HG02759 (cell line): ENCODE data around the gene PAK5.

Experiments
- ATAC-seq: cut with Tn5 transposase; IDR thresholded peaks from one replicate; pipeline ENCODE4 v1.9.1; 2021; ENCODE audit warnings: mild to moderate bottlenecking, moderate library complexity; ENCODE audit not compliant: unreplicated experiment

The PAK5 gene

GRCh38 chr20:9501473-9501872 lies 337.4 kb downstream of the PAK5 start:
- no peak for ATAC-seq

DNA sequence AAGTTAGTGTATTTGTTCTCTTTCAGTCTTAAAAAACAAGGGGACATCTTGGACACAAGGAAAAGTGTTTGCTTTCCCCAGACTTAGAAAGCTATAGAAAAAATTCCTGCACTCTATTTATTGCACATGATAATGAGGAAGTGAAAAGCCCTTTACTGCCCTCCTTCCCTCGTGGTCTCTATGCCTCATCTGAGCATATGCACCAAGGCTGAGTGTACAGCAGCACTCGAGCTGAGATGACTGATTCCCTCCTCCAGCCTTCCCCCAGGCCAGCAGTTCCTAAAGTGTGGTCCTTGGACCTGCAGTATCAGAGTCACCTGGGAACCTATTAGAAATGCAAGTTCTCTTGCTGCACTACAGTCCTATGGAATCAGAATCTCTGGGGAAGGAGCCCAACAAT lies 338.8 kb downstream of the PAK5 start:
- peak; percentile 72 for ATAC-seq

DNA sequence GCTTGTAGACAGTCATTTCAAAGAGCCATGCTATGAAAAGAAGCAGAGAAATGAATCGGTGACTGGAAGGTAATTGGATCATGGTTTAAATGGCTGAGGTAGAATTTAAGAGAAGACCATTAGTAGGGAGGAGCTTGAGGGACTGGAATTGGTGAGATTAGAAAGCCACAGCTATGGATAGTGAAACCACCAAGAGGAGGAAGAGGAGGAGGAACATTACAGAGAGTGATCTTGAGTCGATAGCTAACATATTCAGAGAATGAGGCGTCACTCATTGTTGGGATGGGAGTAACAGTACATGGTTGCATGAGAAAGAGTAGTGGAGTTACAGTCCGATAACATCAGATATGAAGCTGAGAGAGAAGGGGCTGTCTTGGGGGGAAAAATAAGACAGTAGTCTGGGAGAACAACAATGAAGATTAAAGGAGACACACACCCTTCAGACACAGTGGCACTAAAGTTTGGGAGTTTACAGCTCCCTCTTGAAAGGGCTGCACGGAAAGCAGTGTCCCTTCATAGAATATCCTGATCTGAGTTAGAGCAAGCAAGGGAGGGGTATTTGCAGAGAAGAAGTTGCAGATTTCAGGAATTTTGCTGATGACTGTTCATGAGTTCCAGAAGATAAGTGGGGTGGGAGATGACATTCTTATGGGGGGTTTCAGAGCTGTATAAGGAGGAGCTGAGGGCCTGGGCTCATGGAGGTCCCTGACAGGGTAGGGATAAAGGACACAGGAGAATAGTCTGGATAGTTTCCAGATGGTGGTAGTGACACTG lies 339.6 kb downstream of the PAK5 start:
- no peak for ATAC-seq

- no peak for ATAC-seq
Measured at GRCh38 chr20:9498322-9498721, 340.6 kb downstream of the PAK5 start.

DNA sequence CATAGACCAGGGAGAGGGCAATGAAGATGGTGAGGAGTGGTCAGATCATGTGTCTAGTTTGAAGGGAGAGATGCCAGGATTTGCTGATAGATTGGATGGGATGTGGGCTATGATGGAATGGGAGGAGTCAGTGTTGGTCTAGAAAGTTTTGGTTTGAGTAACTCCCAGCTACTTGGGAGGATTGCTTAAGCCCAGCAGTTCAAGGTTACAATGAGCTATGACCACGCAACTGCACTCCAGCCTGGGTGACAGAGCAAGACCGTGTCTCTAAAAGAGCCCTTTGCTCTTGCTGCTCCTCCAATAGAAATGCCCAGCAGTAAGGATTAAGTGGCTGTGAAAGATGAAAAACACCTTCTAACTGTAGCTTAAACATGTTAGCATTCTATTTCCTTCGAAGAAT lies 342.7 kb downstream of the PAK5 start:
- ATAC-seq, result no peak

DNA sequence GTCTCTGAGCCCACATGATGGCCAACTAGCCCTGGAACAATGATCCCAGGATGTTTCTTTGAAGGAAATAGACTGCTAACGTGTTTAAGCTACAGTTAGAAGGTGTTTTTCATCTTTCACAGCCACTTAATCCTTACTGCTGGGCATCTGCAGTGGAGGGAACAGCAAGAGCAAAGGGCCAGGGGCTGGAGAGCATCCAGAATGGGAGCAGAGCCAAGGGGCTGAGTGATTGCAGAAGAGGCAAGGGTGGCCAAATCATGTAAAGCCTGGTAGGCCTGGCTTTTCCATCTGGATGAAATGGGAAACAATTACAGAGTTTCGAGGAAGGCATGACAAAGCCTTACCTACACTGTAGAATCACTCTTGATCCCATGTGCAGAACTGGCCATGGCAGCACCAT lies 343.2 kb downstream of the PAK5 start:
- ATAC-seq, result no peak

DNA sequence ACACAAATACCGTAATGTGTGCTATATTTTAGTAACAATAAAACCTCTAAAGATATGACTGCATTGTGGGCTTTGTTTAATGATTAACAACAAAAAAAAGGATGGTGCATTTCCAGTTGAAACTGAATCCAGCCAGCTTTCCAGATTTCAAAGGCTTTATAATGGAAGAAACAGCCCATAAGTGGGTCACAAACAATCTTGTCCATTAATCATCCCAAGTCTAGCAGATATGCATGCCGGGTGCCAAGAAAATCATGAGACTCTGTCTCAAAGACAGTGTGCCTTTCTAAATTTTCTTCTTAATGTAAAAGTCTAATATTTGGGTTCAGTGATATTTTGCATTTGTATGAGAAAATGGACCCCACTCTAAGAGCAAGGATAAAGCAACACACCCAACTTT lies 345.1 kb downstream of the PAK5 start:
- no peak for ATAC-seq

GRCh38 chr20:9492067-9492466 lies 346.8 kb downstream of the PAK5 start:
- ATAC-seq, result no peak

GRCh38 chr20:9491324-9491723 lies 347.6 kb downstream of the PAK5 start:
- no peak for ATAC-seq

GRCh38 chr20:9490631-9491030 lies 348.2 kb downstream of the PAK5 start:
- no peak for ATAC-seq

GRCh38 chr20:9490161-9490560 lies 348.7 kb downstream of the PAK5 start:
- ATAC-seq, result no peak

DNA sequence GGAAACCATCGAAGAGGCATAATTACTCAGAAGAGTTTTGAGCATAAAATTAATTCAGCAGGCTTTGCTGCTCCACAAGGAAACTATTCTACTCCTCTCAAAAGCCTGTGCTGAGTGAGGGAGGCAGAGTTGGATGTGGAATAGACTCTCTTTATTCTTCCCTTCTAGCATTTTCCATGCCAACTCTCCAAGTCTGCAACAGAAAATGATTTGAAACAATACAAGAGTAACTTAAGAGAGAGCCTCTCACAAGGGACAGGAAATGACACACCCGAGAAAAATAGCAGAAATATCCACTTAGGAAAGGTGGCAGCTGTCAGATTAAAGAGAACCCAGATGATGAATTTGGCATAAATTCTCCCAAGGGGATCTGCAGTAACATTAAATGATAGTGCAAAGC lies 350.8 kb downstream of the PAK5 start:
- no peak for ATAC-seq
